Activated T-helper 1 cell treated with Interleukin-2 at 50 U/mL for 16 hours (primary cell): ENCODE results near the gene NAV1.
A peak's percentile ranks its signal among the peaks of the same experiment; 100 is the strongest.
"Not testable (repeated sequence)": the region's sequence is repeated elsewhere in the genome, so short reads cannot be mapped to it uniquely, and the experiment has no call there.

ENCODE experiments used
- DNase-seq: peaks from one replicate; pipeline ENCODE4 v3.0.0-alpha.2; 2020; ENCODE audit warnings: low read depth

Gene NAV1

DNA sequence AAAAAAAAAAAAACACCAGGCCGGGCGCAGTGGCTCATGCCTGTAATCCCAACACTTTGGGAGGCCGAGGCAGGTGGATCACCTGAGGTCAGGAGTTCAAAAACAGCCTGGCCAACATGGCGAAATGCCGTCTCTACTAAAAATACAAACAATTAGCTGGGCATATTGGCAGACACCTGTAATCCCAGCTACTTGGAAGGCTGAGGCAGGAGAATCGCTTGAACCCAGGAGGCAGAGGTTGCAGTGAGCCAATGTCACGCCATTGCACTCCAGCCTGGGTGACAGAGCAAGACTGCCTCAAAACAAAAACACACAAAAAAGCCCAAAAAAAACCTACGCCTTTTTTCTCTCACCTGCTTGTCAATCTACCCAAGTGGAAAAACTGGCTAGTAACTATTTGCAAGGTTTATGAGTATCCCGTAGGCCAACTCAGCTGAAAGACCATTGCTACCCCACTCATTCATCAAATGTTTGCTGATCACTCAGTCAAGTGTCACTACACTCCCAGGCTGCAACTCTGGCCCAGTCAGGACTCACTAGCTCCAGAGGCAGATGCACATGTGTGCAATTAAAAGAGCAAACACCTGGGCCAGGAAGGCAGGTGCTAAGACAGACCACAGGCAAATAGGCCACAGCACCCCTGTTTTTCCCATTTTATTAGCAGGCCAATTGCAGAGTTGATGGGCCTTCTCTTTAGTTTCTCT is 34.0 kb upstream of the NAV1 start:
- DNase-seq = no peak

DNA sequence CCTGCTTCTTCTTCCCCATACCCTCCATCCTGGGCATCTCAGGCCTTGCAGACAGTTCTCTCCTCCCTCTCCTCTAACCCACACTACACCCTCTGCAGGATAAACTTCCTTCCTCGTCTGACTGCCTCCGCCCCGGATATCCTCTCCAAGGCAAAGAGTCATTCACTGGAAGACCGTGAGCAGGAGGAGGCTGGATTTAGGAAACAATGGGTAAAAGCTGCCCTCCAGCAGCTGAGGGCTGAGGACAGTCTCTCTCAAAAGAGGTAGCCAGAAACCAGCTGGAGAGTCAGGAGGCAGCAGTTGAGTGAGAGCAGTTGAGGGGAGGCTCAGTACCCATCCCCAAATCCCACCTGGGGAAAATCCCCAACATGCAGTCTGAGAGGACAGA is 33.4 kb upstream of the NAV1 start:
- no peak for DNase-seq

DNA sequence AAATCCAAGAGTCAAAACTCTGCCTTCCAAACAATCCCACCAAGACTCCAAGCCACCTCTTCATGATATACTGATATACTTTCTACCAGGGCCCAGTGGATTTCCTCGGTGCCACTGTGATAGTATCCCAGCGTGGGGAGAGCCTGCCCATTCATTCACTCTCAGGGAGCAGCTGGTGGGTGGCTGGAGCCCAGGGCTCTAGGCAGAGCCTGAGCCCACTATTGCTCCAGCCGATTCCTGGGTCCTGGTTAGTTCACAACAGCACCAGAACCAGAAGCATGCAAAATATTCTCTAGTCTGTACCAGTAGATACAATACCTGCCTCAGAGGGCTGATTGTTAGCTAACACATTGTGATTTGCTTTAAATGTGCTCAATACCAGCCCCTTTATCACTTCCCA is 32.8 kb upstream of the NAV1 start:
- DNase-seq = no peak

DNA sequence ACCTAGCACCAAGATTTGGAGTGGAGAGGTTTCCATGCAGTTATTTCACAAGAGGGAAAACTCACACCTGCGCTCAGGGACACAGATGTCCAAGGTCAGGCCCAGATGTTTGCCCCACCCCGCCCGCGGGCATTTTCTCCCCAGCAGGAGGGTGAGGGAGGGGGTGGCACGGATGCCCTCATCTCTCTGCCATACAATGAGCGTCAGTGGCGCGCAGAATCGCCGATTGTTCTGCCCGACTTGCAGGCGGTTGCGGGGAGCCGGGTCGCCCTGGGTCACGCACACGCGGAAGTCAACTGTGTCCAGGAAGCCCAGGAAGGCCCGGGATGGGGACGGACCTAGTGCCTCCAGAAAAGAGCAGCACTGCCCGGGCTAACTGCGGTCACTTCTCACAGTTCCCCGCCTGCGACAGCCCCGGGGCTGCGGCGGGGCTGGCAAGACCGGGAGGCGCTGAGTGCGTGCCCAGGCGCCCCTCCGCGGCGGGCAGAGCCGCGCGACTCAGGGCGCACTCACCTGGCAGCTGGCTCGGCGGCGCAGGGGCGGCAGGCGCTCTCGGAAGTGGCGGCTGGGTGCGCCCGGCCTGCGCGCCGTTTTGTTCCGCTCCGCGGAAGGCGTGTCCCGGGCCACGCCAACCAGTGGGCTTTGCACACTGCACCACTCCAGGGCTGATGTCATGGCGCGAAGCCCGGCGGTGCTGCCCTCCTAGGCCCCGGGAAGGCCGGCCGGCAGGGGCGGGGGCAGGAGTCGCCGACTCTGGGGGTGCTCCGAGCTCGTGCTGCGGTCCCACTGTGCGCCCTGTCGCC is 32.2 kb upstream of the NAV1 start, which contains the start of gene CSRP1:
TSS of gene CSRP1 (minus strand) at position 567 of the 803 bp plus-strand sequence. CDS start 10,820 bp downstream, outside the sequence.
- peak; percentile 73 for DNase-seq

DNA sequence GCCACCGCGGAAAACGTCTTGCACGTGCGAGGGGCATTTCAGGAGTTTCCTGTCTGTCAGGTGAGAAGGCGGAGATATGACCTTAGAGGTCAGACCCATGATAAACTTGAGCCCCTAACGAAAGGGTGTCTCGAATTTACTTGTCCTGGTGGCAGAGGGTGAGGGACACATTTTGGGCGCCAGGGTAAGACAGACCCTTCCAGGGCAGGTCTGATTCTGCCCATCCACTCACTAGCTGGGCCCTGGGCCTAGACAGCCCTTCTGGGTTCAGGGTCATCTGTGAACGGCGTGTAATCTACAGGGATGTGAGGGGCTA is 31.6 kb upstream of the NAV1 start:
- no peak for DNase-seq

DNA sequence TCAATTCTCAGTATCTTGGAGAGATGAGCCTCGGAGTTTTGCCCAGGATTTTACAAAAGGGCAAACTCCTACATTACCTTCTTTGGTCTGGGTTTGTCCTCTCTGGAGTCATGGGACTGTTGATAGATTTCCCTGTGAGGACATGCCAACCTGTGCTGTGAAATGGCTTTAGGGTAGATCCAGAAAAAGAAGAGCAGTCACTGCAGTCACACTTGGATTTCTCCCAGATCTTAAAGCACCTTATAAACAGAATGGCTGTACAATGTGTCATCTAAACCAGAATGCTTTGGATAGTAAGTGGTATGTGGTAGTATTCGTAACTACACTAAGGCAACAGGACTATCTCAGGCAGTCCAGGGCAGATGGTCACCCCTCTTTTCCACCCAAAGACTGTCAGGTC is 30.1 kb upstream of the NAV1 start:
- DNase-seq = no peak

DNA sequence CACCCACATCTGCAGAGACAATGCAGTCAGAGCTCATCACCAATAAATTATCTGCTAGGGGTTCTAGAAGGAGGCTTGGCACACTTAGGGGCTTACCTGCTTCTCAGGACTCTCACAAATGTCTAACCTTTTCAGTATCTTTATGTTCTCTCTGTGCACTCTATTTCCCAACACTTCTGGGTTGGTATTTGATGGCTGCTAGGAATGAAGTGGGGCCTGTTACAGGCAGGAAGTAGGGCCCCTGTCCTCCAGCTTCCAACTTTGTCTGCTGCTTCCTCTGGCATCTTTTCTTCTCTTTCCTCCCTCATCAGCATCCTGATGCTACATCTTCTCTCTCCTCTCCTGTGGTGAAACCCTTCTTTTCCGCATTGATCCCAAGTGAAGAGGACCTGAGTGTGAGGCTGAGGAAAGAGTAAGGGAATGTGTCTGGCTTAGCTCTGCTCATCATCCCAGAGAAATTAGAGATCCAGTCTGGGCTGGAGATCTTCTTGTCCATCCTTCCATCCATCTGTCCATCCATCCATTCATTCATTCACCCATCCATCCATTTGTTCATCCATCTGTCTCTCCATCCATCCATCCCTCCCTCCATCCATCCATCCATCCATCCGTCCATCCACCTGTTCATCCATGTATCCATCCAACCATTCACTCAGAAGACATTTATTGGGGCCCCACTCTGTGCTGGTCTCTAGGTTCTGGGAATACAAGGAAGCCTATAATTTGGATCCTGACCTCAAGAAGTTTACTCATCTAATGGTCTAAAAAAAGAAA is 29.1 kb upstream of the NAV1 start:
- no peak for DNase-seq

DNA sequence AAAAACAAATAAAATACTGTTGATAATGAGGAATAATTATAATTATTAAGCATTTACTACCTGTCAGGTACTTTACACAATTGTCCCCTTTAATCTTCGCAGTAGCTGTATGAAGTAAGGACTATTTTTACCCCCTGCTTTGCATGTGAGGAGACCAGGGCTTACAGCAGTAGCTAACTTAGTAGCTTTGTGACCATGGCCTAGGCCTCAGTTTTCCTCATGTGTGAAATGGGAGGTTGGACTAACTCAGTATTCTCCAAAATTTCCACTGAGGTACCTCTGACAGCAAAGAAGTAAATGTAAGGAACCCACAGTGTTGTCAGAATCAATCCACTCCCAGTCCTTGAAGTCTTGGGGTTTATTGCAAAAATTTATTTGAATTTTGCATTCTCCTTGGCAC is 28.2 kb upstream of the NAV1 start:
- DNase-seq = no peak

DNA sequence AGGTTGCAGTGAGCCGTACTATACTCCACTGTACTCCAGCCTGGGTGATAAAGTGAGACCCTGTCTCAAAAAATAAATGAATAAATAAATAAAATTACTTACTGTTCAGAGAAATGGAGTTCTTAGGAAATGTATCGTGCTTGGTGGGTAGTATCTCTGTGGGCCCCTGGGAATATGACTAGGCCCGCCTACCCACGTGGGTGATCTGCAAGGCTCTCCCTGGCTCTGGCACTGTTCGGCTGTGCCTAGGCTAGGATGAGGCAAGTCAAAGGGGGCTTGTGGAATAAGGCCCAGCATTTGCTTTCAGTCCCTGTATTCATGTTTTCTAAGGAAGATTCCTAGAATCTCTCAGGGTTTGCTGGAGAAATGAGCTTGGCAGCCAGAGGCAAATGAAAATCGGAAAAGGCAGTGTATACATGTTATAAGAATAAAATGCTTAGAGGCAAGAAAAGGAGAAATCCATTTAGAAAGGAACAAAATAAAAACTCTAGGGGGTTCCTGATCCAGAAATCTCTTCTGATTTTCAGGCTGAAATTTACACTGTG is 27.5 kb upstream of the NAV1 start:
- no peak for DNase-seq

DNA sequence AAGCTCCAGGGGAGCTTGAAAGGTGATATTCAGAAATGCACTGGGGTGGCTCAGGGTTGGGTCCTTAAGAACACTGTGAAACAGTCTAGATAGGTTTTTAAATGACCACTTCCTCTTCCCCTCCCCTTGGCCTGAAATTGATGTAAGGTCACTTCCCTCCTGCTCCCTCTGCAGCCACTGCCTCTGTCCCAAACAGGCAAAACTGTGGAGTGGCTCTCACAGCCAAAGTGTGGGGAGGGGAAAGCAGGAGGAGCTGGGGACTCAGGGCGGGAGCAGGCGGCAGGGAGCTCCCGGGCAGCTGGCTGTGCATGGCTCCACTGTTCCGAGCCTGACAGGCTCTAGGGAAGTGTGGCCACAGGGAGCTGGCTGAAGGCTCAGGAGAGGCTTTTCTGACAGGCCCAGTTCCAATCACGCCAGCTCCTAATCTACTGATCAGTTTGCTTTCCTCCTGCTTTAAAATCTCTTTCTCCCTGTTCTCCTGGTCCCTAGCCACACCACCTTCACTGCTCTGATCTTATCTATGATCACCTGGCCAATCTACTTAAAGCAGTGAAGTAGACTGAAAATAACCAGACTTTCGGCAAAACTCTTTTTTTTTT is 26.9 kb upstream of the NAV1 start:
- DNase-seq = no peak

DNA sequence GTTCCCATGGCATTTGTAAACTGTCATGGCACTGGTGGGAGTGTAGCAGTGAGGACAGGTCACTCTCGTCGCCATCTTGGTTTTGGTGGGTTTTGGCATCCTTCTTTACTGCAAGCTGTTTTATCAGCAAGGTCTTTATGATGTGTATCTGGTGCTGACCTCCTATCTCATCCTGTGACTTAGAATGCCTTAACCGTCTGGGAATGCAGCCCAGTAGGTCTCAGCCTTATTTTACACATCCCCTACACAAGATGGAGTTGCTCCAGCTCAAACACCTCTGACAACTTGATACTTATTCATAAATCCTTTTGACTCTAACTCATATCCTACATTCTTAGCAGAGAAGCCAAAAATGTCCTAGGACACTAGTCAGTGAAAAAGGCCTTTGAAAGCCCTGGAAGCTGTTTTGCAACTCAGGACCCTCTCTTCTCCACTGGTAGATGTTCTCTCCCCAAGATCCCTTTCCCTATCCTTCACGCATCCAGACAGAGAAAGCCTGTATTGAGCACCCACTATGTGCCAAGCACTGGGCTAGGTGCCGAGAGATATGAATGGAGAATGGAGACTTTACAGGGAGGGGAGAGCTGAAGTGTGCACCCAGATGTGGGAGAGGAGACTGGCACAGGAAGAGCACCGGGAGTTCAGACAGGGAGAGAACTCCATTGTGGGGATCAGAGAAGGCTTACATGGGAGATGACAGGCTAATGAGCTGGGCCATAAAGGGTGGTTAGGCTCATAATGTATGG is 25.3 kb upstream of the NAV1 start:
- DNase-seq = no peak

DNA sequence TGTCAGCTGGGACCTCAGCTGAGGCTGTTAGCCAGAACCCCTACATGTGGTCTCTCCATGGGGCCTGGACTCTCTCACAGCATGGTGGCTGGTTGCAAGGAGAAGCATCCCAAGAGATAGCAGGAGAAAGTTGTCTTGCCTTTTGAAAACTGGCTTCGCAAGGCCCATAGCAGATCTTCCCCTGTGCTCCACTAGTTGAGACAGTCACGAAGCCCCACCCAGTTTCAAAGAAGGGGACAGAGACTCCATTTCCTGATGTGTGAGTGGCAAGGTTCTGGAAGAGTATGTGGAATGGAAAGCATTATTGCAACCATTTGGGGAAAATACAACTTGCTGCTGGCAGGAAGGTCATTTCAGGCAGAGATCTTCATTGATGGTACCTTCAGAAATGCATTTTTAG is 24.5 kb upstream of the NAV1 start:
- no peak for DNase-seq

DNA sequence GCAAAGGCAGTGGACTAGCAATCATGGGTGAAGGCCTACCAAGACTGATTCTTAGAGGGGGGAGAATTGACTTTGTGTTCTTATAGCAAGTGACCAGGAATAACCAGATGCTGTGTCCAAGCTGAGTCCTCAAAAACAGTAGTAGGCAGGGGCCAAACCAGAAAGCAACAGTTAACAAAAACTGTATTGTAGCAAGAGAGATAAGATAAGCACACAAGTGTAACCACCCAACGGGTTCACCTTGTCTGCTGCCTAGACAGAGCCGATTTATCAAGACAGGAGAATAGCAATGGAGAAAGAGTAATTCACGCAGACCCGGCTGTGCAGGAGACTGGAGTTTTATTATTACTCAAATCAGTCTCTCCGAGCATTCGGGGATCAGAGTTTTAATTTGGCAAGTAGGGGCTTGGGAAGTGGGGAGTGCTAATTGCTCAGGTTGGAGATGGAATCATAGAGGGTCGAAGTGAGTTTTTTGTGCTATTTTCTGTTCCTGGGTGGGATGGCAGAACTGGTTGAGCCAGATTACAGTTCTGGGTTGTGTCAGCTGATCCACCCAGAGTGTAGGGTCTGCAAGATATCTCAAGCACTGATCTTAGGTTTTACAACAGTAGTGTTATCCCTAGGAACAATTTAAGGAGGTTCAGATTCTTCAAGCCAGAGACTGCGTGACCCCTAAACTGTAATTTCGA is 23.7 kb upstream of the NAV1 start:
- no peak for DNase-seq

DNA sequence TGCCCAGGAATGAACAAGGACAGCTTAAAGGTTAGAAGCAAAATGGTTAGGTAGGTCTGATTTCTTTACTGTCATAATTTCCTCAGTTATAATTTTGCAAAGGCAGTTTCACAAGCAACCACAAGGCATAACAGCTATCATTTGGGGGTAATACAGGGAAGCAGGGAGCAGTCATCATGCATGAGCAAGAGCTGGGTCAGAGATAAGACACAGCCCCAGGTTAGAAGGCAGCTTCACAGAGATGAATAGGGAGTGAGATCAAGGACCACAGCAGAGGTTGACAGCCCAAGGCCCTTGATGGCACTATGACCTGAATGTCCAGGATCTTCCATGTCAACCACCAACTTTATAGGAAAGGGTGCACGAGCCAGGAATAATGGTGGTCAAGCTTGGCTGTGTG is 23.0 kb upstream of the NAV1 start:
- no peak for DNase-seq

DNA sequence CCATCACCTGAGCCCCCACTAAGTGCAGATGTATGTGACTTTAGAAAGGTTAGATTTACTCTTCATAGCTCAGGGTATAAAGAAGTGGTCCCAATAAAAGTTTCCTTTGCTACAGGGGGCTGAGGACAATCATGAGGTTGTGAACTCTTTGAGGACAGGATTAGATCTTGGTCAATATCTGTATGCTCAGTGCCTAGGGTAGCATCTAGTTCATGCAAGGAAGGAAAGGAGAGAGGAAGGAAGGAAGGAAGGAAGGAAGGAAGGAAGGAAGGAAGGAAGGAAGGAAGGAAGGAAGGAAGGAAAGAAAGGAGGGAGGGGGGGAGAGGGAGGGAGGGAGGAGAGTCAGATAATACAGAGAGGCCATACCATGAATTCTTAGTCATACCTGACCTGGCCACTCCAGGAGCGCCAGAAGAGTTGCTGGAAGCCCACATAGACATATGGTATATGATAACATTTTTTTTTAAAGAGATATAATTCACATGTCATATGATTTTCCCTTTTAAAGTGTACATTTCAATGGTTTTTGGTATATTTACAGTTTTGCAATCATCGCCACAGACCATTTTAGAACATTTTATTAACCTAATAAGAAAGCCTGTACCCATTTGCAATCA is 22.3 kb upstream of the NAV1 start:
- no peak for DNase-seq

DNA sequence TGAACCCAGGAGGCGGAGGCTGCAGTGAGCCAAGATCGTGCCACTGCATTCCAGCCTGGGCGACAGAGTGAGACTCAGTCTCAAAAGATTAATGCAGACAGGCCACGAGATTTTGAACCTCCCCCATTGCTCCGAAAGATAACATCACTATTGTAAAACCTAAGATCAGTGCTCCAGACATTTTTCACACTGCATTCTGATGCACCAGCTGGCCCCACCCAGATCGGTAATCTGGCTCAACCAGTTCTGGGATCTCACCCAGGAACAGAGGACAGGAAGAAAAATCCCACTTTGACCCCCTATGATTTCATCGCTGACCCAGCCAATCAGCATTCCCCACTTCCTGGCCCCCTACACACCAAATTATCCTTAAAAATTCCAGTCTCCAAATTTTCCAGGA is 21.3 kb upstream of the NAV1 start:
- no peak for DNase-seq

DNA sequence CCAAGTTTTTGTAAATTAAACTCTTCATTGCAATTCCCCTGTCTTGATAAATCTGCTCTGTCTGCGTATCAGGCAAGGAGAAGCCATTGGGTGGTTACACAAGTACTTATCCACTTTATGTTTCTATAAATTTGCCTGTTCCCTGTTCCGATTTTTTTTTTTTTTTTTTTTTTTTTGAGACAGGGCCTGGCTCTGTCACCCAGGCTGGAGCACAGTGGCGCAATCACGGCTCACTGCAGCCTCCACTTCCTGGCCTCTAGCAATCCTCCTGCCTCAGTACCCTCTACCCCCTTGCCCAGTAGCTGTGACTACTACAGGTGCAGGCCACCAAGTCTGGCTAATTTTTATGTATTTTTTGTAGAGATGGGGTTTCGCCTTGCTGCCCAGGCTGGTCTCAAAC is 20.9 kb upstream of the NAV1 start:
- DNase-seq = no peak

DNA sequence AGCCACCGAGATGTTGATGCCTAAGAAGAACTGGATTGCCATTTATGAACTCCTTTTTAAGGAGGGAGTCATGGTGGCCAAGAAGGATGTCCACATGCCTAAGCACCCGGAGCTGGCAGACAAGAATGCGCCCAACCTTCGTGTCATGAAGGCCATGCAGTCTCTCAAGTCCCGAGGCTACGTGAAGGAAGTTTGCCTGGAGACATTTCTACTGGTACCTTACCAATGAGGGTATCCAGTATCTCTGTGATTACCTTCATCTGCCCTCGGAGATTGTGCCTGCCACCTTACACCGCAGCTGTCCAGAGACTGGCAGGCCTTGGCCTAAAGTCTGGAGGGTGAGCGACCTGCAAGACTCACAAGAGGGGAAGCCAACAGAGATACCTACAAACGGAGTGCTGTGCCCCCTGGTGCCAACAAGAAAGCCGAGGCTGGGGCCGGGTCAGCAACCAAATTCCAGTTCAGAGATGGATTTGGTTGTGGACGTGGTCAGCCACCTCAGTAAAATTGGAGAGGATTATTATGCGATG is 18.8 kb upstream of the NAV1 start:
- not testable (repeated sequence) for DNase-seq

DNA sequence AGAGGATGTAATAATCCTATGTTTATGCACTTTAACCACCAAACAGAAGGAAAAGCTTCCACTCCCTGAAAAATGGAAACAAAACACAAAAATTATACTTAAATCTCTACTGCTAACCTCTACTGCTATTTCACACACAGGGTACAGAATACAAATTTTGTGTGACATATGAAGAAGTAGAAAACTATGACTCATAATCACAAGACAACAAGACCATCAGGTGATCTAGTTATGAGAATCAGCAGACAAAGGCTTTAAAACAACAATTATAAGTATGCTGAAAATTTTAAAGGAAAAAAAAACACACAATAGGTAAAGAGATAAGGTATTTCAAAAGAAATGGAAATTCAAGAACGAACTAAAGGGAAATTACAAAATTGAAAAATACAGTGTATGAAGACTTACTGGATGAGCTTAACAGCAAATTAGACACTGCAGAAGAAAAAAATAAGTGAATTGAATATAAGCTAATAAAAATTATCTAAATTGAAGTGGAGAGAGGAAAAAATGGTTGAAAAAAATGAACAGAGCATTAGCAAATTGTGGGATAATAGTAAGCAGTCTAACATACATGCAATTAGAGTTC is 13.6 kb upstream of the NAV1 start:
- no peak for DNase-seq

DNA sequence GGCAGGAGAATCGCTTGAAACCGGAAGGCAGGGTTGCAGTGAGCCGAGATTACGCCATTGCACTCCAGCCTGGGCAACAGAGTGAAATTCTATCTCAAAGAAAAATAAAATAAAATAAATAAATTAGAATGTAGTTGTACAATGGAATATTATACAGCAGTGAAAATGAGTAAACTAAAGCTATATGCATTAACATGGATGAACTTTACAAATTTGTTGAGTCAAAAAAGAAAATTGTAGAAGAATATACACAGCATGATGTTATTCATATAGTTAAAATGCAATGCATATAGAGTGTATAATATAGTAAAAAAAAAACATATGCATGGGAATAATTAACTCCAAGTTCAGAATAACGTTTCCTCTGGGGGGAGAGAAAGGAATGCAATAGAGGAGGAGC is 11.0 kb upstream of the NAV1 start:
- DNase-seq = no peak
